GM19351 (cell line): ENCODE measurements around the gene TTF1.
A peak's percentile ranks its signal among the peaks of the same experiment; 100 is the strongest.
"Not testable (repeated sequence)": the region's sequence is repeated elsewhere in the genome, so short reads cannot be mapped to it uniquely, and the experiment has no call there.

Experiments used
- ATAC-seq: cut with Tn5 transposase; IDR thresholded peaks from one replicate; pipeline ENCODE4 v1.9.1; 2021; ENCODE audit warnings: mild to moderate bottlenecking, moderate library complexity; ENCODE audit not compliant: unreplicated experiment

Gene TTF1

GRCh38 chr9:132412089-132412488 lies 5.4 kb upstream of the TTF1 start:
- ATAC-seq: no peak

DNA sequence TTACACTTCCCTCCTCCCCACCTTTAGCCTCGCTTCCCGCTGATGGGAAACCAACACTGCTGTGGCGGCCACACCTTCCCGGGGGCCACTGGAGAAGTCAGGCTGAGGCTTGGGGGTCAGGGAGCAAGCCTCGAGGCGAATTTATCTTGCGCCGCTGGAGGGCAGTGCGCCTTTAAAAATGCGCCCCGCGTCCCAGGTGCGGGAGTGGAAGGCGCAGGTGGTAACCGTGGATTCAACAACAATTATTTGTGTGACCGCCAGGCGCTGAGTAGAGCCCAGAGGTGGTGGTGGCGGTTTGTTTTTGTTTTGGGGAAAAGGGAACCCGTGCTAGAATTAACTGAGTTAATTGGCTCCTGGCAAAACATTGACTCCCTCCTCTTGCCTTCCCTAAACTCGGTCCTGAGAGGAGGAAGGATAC lies 4.5 kb upstream of the TTF1 start:
- no peak for ATAC-seq

- ATAC-seq: no peak
Observed at GRCh38 chr9:132410642-132411041, 4.0 kb upstream of the TTF1 start.

GRCh38 chr9:132409828-132410528 lies 3.3 kb upstream of the TTF1 start, which contains the start of gene CFAP77:
Gene CFAP77 (plus strand): TSS chr9:132410211. CDS start chr9:132410272, 61 bp downstream.
- no peak for ATAC-seq

DNA sequence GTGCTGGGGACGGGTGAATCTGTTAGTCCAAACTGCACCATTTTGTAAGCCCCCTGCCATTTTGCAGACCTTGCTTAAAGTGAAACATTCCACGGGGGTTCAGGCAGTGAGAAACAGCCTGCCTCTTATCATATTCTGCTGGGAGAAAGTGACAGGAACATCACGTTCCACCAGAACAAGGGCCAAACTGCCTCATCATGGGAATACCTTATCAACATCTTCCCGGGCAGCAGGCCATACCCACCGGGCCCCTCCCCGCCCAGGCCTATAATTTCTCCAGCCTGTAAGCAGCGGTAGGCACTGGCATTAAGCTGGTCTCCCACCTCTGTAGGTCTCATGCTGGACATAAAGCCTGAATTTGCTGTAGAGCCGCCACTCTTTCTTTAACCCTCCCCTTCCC lies 1.9 kb upstream of the TTF1 start:
- ATAC-seq: no peak

DNA sequence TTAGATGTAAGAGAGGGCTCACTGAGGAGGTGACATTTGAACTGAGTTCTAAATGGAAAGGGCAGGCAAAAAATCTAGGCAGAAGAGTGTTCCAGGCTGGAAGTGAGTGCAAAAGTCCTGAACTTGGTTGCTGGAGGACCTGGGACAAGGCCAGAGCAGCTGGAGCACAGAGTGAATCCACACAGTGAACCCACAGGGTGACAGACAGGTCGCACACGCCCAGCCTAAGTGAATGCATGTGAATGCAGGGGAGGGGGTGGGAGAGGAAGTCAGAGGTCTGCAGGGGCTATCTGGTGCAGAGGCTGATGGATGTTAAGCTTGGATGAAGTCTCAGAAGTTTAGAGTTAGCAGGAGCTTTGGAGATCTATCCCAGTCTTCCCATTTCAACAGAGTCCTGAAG lies 556 bp upstream of the TTF1 start:
- ATAC-seq: no peak

- ATAC-seq: no peak
Observed at GRCh38 chr9:132404228-132404881, 2.3 kb downstream of the TTF1 start.

- no peak for ATAC-seq
Observed at GRCh38 chr9:132401824-132402223, 4.8 kb downstream of the TTF1 start.

DNA sequence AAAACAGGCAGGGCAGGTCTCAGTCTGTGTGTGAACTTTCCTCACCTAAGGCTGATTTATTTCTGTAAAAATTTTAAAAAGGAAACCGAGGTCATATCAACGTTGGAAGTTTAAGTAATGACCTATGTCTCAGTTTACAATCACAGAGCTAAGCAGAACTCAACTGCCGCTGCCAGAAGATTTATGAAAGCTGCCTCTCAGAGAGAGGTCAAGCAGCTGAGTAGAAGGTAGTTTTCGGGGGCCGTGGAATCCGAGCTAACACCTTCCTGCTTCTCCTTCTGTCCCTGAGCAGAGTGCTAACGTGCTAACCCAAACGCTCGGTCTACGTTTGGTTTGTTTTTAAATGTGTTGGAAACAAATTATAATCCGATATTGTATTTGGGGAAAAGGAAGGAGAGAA lies 11.1 kb downstream of the TTF1 start:
- ATAC-seq: no peak

DNA sequence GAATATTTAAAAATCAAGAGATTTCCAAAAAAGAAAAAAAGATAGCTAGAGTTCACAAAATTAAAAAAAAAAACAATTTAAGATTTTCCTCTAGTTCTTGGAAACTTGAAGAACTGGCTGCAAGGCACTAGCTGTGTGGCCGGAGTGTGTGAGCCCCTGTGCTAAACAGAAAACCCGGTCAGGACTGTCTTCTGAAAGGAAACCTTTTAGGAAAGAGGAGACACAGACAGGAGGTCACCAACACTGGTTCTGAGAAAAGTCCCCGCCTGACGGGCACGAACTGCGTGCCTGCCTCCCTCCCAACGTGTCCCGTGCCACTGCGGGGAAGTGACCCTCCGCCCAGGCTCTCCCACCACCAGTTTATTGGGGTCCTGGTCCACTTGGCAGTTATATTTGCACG lies 15.2 kb downstream of the TTF1 start:
- no peak for ATAC-seq

DNA sequence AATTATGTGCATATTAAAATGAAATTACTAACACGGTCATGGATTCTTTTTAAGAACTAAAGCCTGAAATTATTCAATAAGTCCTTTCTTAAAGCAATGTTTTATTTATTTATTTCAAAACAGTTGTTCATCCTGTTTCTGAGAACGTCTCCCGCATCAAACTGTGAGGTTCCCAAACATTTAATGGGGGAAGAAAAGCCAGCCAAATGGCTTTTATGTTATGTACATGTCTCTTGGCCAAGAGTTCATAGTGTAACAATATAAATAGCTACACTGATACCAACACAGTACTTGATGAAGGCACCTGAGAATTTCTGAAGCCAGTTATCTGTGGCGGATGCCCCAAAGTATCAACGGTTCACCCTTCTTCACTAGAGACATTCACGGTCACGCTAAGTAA lies 15.7 kb downstream of the TTF1 start:
- ATAC-seq: no peak

DNA sequence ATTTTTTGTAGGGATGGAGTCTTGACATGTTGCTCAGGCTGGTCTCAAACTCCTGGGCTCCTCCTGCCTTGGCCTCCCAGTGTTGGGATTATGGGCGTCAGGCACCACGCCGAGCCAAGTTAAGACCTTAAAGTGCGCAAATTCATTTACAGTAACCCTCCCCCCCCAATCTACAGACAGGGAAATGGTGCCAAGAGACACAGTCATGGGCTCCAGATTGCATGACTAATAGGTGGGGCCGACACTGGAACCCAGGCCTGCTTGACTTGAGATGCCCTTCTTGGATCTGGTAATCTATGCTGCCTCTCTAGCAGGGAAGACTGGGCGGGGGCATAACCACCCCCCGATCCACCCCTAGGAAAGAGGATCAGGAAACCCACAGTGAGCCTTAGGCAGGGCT lies 19.5 kb downstream of the TTF1 start:
- ATAC-seq: no peak

GRCh38 chr9:132384376-132384775 lies 22.3 kb downstream of the TTF1 start:
- ATAC-seq: no peak

- peak; percentile 35 for ATAC-seq
Observed at GRCh38 chr9:132383462-132383883, 23.2 kb downstream of the TTF1 start.

- peak; percentile 70 for ATAC-seq
Observed at GRCh38 chr9:132381966-132382541, 24.6 kb downstream of the TTF1 start.

GRCh38 chr9:132378416-132378815 lies 28.2 kb downstream of the TTF1 start:
- not testable (repeated sequence) for ATAC-seq

DNA sequence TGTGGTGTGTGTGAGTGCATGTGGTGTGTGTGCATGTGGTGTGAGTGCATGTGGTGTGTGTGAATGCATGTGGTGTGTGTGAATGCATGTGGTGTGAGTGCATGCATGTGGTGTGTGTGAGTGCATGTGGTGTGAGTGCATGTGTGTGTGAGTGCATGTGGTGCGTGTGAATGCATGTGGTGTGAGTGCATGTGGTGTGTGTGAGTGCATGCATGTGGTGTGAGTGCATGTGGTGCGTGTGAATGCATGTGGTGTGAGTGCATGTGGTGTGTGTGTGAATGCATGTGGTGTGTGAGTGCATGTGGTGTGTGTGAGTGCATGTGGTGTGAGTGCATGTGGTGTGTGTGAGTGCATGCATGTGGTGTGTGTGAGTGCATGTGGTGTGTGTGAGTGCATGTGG lies 28.9 kb downstream of the TTF1 start:
- not testable (repeated sequence) for ATAC-seq

- no peak for ATAC-seq
Observed at GRCh38 chr9:132372177-132373095, 34.2 kb downstream of the TTF1 start.

DNA sequence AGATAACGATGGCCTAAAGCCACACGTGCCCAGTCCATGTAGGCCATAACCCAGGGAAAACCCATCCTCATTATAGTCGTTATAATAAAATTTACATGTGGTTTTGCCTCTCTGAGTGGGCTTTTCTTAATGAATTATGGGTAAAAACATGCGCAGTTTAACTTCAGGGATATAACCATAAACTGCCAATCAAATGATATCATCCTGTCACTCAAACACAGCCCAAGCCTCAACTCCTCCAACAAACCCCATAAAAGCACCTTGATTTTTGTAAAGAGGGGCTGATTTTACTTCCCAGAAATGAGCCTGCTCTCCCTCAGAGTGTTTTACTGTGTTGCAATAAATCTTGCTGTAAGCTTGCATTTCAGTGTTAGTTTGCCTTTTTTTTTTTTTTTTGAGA lies 36.0 kb downstream of the TTF1 start:
- ATAC-seq: no peak

GRCh38 chr9:132369421-132369820 lies 37.2 kb downstream of the TTF1 start:
- ATAC-seq: no peak
